HG03175 (cell line): ENCODE measurements around the gene EXOSC1.
"Not testable (repeated sequence)": the region's sequence is repeated elsewhere in the genome, so short reads cannot be mapped to it uniquely, and the experiment has no call there.

Source experiments
- ATAC-seq: cut with Tn5 transposase; IDR thresholded peaks from one replicate; pipeline ENCODE4 v1.9.1; 2021; ENCODE audit warnings: mild to moderate bottlenecking, moderate library complexity; ENCODE audit not compliant: unreplicated experiment

EXOSC1 gene

DNA sequence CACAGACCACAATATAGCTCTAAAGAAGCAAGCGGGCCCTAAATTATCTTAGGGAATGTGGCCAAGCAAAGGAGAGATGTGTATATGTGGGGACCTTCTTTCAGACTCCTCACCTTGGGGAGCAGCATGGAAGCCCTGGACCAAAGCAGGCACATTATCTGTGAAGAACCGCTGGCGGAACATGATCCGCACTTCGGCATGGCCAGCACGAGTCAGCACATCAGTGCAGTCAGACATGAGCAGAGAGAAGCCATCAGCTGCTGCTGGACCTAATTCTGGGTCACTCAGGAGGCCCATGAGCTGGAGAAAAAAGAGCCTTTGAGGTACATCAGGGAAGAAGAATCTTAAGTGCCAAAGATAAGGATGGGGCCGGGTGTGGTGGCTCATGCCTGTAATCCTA lies 14.1 kb upstream of the EXOSC1 start:
- ATAC-seq: no peak

DNA sequence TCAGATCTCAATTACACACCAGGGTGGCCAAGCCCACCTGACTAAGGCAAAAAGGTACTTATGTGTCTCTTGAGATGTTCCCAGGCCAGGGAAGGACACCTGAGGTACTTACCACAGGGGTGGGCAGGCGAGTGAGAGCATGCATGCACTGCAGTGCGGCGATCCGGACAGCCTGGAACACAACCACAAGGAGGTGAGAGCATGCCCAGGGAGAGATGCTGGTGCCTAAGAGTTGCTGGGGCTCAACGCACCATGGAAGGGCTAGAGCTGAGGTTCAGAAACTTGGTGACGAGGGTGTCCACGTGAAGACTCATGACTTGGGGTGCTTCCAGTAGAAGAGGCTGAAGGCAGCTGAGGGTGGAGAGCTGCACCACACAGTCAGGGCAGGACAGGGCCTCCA lies 13.3 kb upstream of the EXOSC1 start:
- ATAC-seq: no peak

DNA sequence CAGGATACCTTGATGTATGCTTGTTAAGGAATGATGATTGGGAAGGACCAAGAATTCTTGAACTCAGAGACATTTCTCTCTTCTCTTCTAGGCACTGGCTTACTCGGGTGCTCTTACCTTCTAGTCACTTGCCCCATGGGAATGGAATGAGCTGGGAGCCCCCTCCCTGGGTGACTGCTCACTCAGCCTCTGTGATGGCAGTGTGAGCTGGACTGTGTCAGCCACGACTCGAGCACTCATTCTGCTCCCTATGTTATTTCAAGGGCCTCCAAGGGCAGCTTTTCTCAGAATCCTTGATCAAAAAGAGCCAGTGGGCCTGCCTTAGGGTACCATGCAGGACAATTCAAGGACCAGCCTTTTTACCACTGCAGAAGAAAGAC lies 10.9 kb upstream of the EXOSC1 start:
- no peak for ATAC-seq

DNA sequence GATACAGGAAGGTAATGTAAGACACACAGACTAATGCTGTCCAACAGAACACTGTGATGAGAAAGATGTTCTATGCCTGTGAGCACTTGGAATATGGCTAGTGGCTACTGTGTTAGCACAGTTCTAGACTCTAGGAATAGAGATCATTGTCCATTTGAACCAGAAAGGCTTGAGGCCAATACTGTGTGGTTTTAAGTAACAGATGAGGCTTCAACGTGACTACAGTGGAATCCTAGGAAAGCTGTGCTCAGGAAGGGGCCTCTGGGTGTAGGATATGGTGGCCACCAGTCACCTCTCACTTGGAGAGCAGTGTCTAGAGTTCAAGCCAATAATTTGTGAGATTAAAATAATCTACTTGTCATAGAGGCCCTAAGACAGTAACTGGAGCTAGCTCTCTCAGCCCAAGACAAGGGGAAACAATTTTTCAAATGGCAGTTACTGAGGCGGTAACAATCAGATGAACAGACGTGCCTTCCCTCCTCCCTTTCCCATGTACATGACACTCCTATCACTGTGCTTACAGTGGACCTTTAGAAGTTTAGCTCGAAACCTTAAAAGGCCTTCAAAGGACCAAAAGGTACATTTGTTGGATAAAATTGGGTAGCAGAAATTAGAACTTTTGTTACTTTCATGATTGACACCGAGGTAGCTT lies 10.4 kb upstream of the EXOSC1 start:
- no peak for ATAC-seq

DNA sequence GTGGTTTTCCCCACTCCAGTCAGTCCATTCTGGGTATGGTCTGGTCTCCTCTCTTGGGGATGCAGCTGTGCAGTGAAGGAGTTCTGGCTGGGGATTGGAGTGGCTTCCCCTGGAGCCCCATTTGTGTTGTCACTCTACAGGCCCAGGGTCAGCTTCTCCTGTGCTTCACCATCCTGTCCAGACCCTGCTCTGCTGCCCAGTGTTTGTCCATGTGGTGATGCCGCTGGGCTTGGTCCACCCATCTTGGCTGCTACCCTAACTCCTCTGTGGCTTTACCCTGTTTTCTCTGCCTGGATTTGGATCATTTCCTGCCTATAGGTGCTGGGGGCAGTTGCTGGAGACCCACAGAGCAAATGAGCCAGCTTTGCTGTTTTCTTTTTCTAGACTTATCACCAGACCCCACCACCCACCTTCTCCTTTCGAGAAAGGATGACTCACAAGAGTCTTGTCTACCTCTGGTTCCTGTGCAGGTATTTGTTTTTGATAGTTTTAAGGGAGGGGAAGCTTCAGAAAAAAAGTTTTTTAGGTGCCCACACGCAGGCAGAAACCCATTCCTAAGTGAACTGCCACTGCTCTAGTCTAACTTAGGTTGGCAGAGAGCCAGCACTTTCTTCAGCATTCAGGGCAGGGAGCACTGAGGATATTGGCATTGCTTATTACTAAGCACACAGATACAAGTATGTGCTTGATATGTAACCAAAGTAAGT lies 8.7 kb upstream of the EXOSC1 start:
- ATAC-seq: no peak

DNA sequence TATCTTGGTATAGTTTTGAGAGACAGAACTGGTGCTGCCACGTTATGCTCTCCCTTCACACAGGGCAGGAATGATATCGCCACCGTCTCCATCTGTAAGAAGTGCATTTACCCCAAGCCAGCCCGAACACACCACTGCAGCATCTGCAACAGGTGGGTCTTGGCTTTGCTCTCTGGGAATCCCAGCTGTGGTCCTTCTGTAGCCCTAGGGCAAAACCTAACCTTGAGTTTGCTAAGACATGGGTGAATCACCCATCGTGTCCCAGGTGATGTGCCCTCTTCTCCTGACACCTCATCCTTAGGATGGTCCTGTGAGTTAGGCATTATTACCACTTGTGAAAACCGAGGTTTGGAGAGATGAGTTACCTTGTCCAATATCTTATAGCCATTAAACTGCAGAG lies 6.5 kb upstream of the EXOSC1 start:
- no peak for ATAC-seq

DNA sequence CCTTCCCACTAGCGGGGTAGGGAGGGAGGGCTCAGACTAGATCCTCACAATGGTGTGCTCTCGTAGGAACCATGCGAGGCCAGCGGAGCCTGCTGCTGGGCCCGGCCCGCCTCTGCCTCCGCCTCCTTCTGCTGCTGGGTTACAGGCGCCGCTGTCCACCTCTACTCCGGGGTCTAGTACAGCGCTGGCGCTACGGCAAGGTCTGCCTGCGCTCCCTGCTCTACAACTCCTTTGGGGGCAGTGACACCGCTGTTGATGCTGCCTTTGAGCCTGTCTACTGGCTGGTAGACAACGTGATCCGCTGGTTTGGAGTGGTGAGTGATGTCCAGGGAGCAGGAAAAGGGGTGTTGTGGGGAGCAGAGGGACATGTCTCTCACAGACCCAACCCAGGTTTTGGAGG lies 5.8 kb upstream of the EXOSC1 start:
- ATAC-seq: no peak

DNA sequence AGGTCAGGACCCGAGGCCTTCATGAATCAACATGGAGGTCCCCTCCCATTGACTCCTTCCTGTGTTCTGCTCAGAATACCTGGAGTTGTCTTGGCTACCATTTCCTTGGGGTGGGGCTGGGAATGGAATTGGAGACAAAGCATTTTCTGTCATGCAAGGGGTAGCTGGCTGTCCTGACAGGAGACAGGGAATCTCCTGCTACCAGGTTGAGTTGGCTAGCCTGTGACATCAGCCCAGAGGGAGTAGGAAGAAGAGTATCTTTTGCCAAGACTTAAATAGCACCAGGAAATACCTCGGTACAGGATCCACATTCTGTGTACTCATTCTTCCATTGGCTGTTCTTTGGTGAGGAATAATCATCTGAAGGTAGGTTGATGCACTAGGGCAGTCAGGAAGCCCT lies 5.0 kb upstream of the EXOSC1 start:
- no peak for ATAC-seq

DNA sequence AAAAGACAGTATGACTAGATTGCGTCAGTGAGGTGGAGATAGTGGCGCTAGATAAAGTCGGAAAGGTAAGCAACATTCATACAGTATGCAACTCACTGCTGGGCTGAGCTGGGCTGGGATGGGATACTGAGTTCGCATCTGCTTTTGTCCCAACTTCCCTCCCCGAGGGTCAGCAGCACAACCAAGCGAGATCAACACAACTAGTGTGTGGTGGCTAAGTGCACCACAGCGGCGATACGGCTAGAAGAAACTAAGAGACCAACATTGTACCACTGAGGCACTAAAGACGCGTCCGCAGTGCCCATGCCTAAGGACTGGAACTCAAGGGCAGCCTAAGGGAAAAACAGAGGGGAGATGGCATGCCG lies 467 bp downstream of the EXOSC1 start:
- ATAC-seq: no peak

DNA sequence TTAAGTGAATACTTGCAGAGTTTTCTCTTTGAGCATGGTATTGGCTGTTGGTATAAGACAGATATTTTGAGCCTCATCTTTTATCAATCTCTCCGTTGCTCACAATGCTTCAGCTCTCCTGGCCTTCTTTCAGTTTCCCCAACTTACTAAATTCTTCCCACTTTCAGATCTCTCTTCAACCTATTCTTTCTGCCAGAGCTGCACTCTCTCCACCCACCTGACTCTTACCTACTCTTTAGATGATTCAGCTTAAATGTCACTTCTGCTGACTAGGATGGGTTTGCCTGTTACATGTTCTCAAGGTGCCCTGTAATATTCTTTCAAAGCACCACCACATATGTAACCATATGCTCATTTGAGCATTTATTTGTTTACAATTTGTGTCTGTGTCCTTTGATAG lies 1.6 kb downstream of the EXOSC1 start:
- no peak for ATAC-seq

DNA sequence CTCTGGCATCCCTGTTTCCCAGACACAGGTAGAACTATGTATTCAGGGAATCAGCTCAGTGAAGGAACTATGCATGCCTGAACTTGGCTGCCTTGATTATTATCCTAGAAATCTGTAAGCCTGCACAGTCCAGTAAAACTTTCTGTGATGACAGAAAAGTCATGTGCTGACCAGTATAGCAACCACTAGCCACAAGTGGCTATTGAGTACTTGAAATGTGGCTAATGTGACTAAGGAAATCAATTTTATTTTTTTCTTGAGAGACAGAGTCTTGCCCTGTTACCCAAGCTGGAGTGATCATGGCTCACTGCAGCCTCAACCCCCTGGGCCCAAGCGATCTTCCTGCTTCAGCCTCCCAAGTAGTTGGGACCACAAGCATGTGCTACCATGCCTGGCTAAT lies 3.5 kb downstream of the EXOSC1 start:
- no peak for ATAC-seq

DNA sequence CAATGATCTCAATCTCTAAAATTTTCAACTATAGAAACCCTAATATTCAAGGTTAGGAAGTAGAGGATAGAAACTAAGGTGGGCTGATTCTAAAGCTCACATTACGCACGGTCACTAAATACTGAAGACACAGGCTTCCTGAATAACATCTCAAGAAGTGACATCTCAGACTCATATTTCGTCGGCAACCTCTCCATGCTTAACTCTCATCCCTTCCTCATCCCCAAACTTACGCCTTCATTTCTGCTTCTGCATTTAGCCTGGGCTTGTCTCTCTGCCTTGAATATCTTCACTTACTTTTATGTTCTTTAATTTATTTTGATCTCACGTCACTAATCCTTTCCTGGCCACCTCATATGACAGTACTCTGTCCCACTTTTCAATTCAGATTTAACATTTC lies 10.6 kb downstream of the EXOSC1 start:
- ATAC-seq: no peak

DNA sequence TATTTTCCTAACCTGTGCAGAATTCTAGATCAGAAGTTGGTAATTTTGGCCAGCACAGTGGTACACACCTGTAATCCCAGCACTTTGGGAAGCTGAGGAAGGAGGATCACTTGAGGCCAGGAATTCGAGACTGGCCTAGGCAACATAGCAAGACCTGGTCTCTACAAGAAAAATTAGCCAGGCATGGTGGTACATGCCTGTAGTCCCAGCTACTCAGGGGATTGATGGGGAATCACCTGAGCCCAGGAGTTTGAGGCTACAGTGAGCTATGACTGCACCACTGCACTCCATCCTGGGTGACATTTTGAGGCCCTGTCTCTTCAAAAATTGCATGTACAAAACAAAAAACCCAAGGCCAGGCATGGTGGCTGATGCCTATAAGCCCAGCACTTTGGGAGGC lies 11.2 kb downstream of the EXOSC1 start:
- ATAC-seq: no peak

DNA sequence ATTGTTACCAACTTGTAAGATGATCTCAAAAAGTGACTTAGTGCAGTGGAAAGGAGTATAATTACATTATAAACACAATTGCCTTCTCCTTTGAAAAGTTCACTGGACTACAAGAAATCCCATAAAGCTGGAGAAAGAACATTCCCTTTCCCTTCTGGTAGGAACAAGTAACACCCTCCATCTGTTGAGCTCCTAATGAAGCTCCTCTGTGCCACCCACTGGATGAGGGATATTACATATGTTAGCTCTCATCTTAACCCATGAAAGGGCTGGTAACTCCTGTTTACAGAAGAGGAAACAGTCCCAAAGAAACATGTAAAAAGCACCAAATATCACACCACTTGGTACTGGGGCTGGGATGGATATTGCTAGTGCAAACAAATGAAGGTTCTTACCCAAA lies 11.8 kb downstream of the EXOSC1 start:
- ATAC-seq: no peak

DNA sequence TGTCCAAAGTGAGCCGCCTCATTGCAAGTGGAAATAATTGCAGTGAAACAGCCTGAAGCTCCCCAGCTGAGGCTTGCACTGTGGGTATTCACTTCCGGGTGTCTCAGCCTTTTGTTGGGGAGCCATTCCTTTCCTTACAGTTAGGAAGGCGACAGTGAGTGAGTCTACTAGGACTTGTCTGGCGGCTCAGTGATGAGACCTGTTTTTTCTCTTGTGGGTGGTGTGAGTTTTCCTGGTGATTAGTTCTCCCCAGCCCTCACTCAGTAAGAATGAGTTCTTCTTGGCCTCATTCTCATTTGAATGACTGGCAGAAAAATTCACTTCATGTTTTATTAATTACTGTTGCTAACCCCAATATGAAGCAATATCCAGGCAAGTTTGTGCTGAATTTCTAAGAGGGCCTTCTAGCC lies 17.2 kb downstream of the EXOSC1 start:
- ATAC-seq: no peak

DNA sequence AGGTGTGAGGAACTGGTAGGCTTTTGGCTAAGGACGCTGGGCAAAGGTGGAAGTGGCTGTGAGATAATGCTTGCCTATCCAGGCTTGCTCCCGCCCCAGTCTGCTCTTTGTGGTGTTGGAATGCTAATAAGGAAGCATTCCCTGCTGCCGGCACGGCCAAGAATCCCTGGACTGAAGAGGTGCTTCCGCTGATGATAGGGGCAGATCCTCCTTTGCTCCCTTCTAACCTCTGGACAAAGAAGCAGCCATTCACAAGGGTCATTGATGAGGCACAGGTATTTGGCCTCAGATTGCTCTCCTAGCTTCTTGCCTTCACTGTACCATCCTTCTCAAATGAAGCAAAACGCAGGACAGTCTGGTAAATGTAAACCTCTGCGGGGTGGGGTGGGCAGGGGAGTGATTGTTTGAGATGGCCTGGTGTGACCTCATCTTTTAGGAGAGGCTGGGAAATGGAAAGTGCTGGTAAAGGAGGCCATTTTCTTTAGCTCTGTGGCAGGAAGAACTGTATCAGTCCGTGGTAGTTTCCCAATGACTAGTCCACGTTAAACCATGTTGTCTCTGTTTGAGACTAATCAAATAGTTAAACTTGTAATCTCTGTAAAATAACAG lies 18.1 kb downstream of the EXOSC1 start:
- no peak for ATAC-seq

DNA sequence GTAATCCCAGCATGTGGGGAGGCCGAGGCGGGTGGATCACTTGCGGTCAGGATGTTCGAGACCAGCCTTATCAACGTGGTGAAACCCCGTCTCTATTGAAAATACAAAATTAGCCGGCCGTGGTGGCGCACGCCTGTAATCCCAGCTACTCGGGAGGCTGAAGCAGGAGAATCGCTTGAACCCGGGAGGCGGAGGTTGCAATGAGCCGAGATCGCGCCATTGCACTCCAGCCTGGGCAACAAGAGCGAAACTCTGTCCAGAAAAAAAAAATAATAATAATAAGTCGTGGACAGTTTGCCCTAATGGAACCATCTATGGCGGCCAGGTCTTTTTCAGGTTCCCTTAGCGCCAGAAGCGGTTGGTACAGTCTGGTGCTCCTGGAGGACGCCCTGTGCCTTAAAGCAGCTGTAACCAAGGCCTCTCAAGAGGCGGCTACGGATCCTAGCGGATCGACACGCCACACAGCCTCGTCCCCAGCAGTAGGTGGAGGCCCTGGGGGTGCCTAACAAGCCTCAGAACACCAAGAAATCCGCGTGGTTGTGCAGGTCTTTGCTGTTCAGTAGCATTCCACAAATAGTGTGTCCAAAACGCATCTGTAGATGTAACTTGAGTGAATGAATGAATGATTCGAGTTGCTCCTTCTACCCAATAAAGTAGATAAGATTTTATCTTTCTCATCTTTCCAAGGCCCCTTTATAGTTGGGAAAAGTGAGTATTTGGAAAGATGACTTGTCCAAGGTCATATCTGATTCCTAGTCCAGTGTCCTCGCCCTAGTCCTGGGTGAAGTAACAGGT lies 18.8 kb downstream of the EXOSC1 start:
- no peak for ATAC-seq

DNA sequence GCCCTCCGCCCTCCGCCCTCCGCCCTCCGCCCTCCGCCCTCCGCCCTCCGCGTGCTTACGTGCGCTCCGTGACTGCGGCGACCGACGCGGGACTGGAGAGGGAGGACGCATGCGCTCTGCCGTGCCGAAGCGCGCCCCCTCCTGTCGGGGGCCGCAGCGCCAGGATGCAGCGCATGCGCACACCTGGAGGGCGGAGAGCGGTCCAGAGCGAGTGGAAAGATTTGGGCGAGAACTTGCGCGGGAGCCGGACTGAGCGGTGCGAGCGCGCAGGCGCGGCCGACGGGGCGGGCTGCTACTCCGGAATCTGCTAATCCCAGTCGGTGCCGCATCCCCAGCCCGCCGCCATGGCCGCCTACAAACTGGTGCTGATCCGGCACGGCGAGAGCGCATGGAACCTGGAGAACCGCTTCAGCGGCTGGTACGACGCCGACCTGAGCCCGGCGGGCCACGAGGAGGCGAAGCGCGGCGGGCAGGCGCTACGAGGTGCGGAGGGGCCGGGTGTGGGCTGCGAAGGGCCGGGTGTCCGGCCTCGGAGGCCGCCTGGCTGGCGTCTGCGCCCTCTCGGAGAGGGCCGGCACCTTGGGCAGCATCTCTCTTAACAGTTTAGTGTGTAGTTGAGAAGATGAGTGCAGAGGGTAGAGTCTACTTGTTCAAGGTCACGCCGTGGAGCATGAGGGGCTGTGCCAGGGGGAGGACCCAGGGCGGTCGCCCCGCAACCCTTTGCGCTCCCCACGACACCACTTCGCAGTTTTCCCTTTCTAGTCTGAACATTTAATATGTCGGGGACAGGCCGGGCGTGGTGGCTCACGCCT lies 19.6 kb downstream of the EXOSC1 start, which contains the start of gene PGAM1:
PGAM1 (plus strand) TSS at position 228 of the 812 bp plus-strand sequence; CDS start at position 345, 117 bp downstream.
- ATAC-seq: peak; percentile 79

DNA sequence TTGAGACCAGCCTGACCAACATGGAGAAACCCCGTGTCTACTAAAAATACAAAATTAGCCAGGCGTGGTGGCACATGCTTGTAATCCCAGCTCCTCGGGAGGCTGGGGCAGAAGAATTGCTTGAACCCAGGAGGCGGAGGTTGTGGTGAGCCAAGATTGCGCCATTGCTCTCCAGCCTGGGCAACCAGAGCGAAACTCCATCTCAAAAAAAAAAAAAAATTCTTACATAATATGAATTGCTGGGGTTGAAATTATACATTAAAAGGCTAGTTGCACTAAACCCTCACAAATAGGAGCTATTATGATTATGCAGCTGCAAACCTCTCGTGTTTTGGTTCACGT lies 22.1 kb downstream of the EXOSC1 start:
- not testable (repeated sequence) for ATAC-seq

DNA sequence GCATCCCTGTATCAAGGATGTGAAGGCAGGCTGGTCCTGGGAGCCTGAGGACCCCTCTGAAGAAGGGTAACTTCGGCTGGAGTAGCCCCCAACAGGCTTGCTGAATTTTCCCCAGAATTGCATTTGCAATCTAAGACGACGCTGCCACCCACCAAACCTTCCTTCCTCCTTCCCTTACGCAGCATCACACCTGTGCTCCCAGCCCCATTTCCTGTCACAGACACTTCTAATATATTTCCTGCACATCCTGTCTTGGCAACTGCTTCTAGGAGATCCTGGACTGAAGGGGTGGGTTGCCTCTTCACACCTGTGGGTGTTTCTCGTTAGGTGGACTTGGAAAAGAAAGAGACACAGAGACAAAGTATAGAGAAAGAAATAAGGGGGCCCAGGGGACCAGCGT lies 29.2 kb downstream of the EXOSC1 start:
- ATAC-seq: no peak

DNA sequence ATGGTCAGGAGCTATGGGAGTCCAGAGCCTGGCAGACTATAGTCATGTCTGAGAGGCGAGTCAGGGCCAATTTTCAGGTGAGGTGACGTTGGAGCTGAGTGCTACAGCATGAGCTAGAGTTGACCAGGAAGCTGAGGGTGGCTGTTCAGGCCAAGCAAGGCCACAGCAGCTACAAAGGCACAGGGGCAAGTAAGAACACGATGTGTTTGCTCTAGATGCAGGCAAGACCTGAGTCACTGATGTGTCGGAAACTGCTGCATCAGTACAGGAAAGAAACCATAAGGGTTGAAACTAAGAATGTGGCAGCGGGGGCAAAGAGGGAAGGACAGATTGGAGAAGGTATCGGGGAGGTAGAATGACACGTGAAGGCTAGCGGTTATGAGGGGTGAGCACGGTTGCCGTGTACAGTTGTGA lies 32.9 kb downstream of the EXOSC1 start:
- ATAC-seq: no peak
